Right kidney (tissue), 9 donors: ENCODE results near the gene KIF3A.

Experiments used
- DNase-seq: peaks from one replicate; pipeline ENCODE4 v3.0.0-alpha.2; 2016
- long read RNA-seq, 8 donors: transcript quantifications; one replicate each; lab custom pipeline, GENCODE V29; 2026

The KIF3A gene
- long read RNA-seq, donor 1, full-length matches to known transcripts: 1 of 1 reads
- long read RNA-seq, donor 1, partial matches to known transcripts: 0 of 1 reads
- long read RNA-seq, donor 1, other reads (novel, unspliced or antisense): 0 of 1 reads
- long read RNA-seq, donor 2: 0 reads
- long read RNA-seq, donor 3: 0 reads
- long read RNA-seq, donor 4, partial matches to known transcripts: 0 of 1 reads
- long read RNA-seq, donor 4, other reads (novel, unspliced or antisense): 0 of 1 reads
- long read RNA-seq, donor 5: 0 reads
- long read RNA-seq, donor 6: 0 reads
- long read RNA-seq, donor 7: 0 reads
- long read RNA-seq, donor 8, partial matches to known transcripts: 0 of 1 reads
- long read RNA-seq, donor 8, other reads (novel, unspliced or antisense): 0 of 1 reads

DNA sequence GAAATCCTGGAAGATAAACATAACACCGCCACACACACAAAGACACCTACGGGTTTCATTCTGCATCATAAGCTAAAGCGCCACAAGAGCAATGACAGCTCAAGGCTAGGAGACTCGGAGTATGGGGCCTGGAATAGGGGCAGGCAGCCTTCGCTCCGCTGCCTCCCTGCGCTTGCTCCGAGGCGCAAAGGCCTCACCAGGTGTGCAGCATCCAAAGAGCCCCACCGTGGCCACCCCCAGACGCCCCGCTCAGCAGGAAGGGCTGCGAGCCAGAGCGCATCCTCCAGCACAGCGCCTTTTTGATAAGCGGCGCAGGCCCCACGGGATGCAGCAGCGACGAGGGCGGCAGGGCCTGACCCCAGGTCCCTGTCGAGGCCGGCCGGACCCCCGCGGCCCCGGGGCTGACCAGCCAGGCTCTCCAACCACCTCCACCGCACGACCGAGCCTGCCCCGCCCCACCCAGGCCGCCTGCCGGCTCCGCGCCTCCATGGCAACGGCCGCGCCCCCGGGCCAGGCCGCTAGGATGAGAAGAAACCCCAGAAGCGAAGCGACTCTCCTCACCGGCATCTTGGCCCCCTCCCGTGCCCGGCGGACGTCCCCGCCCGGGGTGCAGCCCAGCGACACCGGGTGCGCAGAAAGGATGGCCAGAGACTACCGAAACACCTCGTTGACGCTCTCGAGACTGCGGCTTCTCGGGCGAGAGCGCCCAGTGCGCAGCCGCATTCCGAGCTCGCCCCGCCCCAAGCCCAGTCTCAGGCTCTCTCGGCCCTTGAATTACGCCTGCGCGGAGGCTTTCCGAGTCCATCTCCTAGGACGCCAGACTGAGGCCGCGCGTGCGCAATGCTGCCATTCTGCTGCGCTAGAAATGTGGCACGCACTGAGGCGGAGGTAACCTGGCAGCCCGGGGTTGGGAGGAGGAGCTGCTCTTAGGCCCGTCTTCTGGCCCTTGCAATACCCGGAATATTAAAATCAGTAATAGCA lies at the start of gene KIF3A:
TSS of gene KIF3A (minus strand) at position 694 of the 981 bp plus-strand sequence. CDS start at position 567, 127 bp downstream.
- DNase-seq: peak; percentile 98

- no peak for DNase-seq
These were observed 49.7 kb upstream of the KIF3A start for GRCh38 chr5:132787076-132787475.

DNA sequence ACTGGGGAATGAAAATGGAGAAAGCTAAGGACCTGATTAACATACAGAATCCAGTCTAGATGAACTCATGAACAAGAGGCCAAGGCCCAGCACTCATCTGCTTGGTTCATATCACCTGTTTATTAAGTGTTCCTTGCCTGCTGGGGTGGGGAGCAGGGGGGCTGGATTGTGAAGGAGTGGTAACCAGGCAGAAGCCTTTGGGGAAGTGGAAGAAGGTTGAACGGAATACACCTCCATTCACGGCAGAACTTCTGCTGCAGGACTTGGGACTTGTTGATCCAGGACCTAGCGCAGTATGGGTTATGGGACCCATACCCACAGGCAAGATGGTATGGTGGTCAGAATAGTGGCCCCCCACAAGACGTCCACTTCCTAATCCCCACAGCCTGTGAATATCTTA lies 48.5 kb upstream of the KIF3A start:
- DNase-seq: no peak

DNA sequence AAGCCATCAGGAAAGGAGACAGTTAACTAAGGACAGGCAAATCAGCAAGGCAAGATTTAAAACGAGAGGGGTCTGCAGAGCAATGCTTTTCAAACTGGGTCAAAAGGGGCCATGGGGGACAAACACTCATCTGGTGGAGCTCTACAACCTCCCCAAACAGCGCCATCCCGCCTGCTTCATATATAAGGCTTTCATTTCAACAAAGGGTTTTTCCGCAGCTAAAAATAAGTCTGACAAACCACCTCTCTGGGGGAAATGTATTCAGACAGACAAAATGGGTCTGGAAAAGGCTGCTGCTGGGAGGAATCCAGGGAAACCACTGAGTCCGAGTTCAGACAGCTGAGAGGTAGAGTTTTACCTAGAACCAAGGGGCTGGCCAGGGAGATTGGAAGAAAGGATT lies 48.0 kb upstream of the KIF3A start:
- no peak for DNase-seq

DNA sequence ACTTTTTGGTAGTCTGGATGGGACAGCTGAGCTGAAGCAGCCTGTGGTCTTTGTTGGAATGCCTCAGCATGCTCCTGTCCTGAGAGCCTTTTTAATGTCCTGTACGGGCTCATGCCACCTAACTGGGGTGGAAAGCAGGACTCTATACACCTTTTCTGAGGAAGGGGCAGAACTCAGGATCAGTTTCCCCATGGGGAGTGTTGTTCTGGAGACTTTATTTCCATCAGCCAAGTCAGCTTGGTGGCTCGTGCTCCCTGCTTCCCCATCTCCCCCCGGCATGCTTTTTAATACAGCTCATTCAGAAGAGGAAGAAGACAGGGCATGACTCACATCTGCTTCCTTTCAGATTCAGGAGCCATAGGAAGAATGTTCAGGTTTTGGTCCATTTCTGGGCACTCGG lies 44.8 kb upstream of the KIF3A start:
- DNase-seq: no peak

DNA sequence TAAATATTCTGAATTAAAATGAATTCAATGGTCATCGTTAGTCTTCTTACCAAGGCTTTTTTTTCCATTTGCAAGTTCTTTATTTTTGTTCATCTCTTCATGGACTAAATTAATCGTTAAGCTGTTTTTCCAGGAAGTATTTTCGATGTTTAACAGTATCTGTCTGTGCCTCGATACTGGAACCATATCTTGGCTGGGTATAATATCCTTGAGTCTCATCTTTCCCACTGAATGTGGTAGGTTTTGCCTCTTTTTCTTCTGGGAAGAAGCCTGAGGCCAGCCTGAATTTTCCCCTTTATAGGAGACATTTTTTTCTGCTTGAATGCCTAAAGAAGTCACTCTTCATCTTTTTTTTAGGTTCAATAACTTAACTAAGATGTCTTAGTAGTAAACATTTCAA lies 43.7 kb upstream of the KIF3A start:
- DNase-seq: no peak

GRCh38 chr5:132780577-132780976 lies 43.2 kb upstream of the KIF3A start:
- DNase-seq: no peak

GRCh38 chr5:132779961-132780360 lies 42.6 kb upstream of the KIF3A start:
- DNase-seq: no peak

- no peak for DNase-seq
These were observed 41.5 kb upstream of the KIF3A start for GRCh38 chr5:132778856-132779255.

GRCh38 chr5:132778129-132778528 lies 40.8 kb upstream of the KIF3A start:
- DNase-seq: no peak

DNA sequence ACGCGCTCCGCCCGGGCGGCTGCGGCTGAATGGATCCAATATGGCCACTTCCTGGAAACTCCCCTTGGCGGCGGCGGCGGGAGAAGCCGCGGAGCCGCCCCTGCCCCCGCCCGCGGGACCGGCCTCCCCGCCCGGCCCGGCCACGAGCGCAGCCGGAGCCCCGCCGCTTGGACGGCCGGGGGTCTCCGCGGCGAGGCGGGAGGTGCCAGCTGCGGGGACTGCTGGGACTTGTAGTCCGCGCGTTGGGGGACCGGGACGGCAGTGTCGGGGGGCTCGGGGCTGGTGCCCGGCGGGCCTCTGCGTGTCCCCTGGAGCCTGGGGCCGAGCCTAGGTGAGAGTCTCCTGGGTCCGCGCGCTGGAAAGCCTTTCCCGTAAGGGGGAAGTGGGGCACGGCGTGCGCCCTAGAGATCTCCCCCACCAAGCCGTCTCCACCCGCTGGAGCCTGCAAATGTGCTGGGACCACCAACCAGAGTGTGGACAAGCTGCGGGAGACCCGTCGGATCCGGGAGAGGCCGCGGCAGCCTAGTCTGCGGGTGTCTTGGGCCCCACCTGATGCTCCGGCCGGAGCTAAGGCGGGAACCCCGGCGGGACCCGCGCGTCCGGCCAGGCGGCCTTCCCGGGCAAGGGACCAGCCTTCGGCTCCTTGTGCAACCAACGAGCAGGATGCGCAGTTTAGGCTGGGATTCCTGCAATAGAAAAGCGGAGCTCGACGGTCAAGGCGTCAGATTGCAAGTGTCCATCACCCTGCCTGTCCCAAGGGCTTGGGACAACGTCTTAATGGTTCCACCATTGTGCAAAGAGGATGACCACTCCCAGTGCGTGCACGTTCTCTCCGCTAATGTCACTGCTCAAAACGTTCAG lies 40.1 kb upstream of the KIF3A start, which contains the start of gene SEPTIN8:
TSS of gene SEPTIN8 (minus strand) at position 31 of the 861 bp plus-strand sequence. CDS start 102 bp downstream, outside the sequence.
- DNase-seq: peak; percentile 82

DNA sequence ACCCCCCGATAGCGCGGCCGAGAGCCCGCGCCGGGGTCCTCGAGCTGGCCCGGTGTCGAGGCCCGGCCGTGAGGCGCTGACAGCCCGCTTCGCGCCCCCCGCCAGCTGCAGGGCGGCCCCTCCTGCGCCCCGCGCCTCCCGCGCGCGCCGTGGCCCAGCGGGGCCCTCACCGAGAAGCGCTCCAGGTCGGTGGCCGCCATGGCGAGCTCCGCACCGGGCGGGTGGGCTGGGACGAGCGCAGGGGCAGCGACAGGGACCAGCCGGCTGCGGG lies 39.5 kb upstream of the KIF3A start:
- DNase-seq: no peak

- peak; percentile 69 for DNase-seq
These were observed 39.0 kb upstream of the KIF3A start for GRCh38 chr5:132776131-132776937.

GRCh38 chr5:132775476-132775961 lies 38.2 kb upstream of the KIF3A start:
- DNase-seq: peak; percentile 33

DNA sequence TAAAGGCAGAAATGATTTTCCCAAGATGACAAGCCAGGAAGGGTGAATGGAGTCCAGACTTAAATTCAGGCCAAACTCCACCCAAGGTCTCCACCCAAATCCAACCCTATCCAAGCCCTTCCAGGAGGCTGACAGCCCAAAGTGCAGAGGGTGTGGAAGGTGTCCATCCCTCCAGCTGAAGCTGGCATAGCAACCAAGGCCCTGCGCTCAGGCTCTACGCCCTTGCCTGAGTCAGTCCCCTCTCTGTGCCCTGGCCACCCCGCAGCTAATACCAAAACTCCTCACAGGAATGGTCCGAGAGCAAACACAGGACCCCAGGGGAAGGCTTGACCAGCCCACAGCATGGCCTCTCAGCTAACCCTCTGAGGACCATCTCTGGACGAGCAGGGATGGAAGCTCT lies 37.5 kb upstream of the KIF3A start:
- no peak for DNase-seq

- no peak for DNase-seq
These were observed 37.1 kb upstream of the KIF3A start for GRCh38 chr5:132774406-132774805.

- no peak for DNase-seq
These were observed 36.4 kb upstream of the KIF3A start for GRCh38 chr5:132773601-132774355.

- no peak for DNase-seq
These were observed 35.8 kb upstream of the KIF3A start for GRCh38 chr5:132773114-132773513.

GRCh38 chr5:132772291-132773070 lies 35.1 kb upstream of the KIF3A start:
- DNase-seq: no peak
